B cell (primary cell): ENCODE results near the gene PCBP1. TPM values are rescaled to one million over a fixed set of nuclear protein-coding genes. Genes with fewer than 3 reads are reported as not detected.

Source experiments
- polyA plus RNA-seq: library from polyadenylated mRNA; depleted of rRNA; stranded (reverse); fragments of >200 nt; gene quantifications from 2 replicates; pipeline ENCODE4 v1.2.3, GENCODE V29; 2012
- small RNA-seq: library from RNA; depleted of rRNA; stranded (forward); fragments of <200 nt; gene quantifications from one replicate; pipeline ENCODE3, GENCODE V24; 2012; ENCODE audit warnings: low replicate concordance, low read depth; ENCODE audit not compliant: insufficient read length
- total RNA-seq, 2 donors: library from RNA; stranded (reverse); fragments of 120-200 nt in 1 of 2; gene quantifications; 1 replicate in 1 of 2; 2 replicates in 1 of 2; pipeline versions ENCODE4 v1.2.3 to v1.2.4, GENCODE V29; 2013 to 2022

The PCBP1 gene
- total and polyA plus RNA-seq, 2 donors (not counting 1 experiment from before 2014, with no cell fraction given) = 172 to 327 TPM

Small RNAs within 50 kb of the gene (small RNA-seq; reads per million reads assigned to genes)
- gene RN7SL470P = not detected

Other genes starting within 250 kb of the PCBP1 start
- 52.0 and 54.8 TPM in 2 replicates for gene SNRNP27, start 193.5 kb upstream of the PCBP1 start, total RNA-seq
- gene SNRNP27, start 193.5 kb upstream of the PCBP1 start, polyA plus RNA-seq = 20.5 and 44.2 TPM in 2 replicates
- 14.3 and 20.6 TPM in 2 replicates for gene MXD1, start 172.4 kb upstream of the PCBP1 start, total RNA-seq
- 16.0 and 40.6 TPM in 2 replicates for gene MXD1, start 172.4 kb upstream of the PCBP1 start, polyA plus RNA-seq
- 0.68 and 1.1 TPM in 2 replicates for gene ASPRV1, start 125.8 kb upstream of the PCBP1 start, total RNA-seq
- gene ASPRV1, start 125.8 kb upstream of the PCBP1 start, polyA plus RNA-seq = 0.68 and 1.1 TPM in 2 replicates
- 42.9 and 45.2 TPM in 2 replicates for gene C2orf42, start 103.5 kb downstream of the PCBP1 start, total RNA-seq
- 13.0 and 14.7 TPM in 2 replicates for gene C2orf42, start 103.5 kb downstream of the PCBP1 start, polyA plus RNA-seq
- 214 and 243 TPM in 2 replicates for gene TIA1, start 161.2 kb downstream of the PCBP1 start, total RNA-seq
- 113 and 132 TPM in 2 replicates for gene TIA1, start 161.2 kb downstream of the PCBP1 start, polyA plus RNA-seq
- gene PCYOX1, start 170.7 kb downstream of the PCBP1 start, total RNA-seq = 16.9 and 21.0 TPM in 2 replicates
- 1.4 and 1.8 TPM in 2 replicates for gene PCYOX1, start 170.7 kb downstream of the PCBP1 start, polyA plus RNA-seq
- gene SNRPG, start 206.3 kb downstream of the PCBP1 start, total RNA-seq = 73.0 and 77.5 TPM in 2 replicates
- 38.1 and 151 TPM in 2 replicates for gene SNRPG, start 206.3 kb downstream of the PCBP1 start, polyA plus RNA-seq
- 41.6 and 41.7 TPM in 2 replicates for gene FAM136A, start 214.6 kb downstream of the PCBP1 start, total RNA-seq
- gene FAM136A, start 214.6 kb downstream of the PCBP1 start, polyA plus RNA-seq = 31.1 and 39.1 TPM in 2 replicates